ENCODE data around the gene SH3RF3.

The SH3RF3 gene

DNA sequence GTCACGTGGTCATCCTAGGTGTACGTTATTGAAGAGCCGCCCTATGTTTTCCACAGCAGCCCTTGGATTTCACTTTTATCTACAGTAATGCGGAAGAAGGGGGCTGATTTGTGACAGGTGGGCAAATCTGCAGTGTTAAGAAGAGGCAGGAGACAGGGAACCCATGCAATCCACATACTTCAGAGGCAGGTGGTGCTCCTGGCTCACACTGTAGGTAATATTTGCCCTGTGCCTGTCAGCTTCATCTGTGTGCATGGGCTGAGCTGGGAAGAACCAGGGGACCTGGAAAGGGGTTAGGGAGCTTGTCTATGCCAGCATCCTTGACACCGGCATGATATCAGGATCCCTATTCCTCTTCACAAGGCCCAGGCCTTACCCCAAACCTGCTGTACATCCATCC is 183.9 kb downstream of the SH3RF3 start:
- H3K4me1 Mint-ChIP-seq, result no peaks in the 10 kb centered on the region
- DNase-seq (ENCODE audit: low spot score in 2 of 2) (no peak), ATAC-seq (replicated peaks; ENCODE audit: extremely low read depth, poor library complexity, severe bottlenecking) (no peak)
- no peaks in the 10 kb centered on the region for H3K9me3 Mint-ChIP-seq
- H3K36me3 Mint-ChIP-seq (ENCODE audit: insufficient read depth), result no peaks in the 10 kb centered on the region
- no peak overlapping the region for H3K4me3 Mint-ChIP-seq
- no peak overlapping the region for H3K27ac Mint-ChIP-seq (ENCODE audit: low read depth)
- peaks cover 54% of the 10 kb centered on the region for H3K27me3 Mint-ChIP-seq

DNA sequence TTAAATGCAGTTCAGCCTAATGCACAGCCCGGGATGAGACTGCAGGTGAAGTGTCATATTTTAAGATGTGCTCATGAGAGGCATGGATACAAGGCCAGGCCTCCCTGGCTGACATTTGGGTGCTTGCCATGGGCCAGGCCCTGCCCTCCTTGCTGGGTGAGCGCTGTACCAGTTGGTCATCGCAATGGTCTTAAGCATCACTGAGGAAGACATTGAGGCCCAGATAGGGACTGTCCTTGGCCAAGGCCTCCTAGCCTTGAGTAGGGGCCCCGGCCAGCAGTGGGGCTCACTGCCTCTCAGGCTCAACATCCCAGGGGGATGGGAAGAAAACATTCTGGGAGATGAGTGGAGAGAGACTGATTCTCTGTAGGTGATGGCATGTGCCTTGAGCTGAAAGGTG is 184.3 kb downstream of the SH3RF3 start:
- no peak overlapping the region for H3K4me3 Mint-ChIP-seq
- H3K4me1 Mint-ChIP-seq, result no peaks in the 10 kb centered on the region
- ATAC-seq (replicated peaks; ENCODE audit: extremely low read depth, poor library complexity, severe bottlenecking) (no peak), DNase-seq (ENCODE audit: low spot score in 2 of 2) (no peak)
- H3K27ac Mint-ChIP-seq (ENCODE audit: low read depth), result no peak overlapping the region
- peaks cover 58% of the 10 kb centered on the region for H3K27me3 Mint-ChIP-seq
- H3K9me3 Mint-ChIP-seq, result no peaks in the 10 kb centered on the region
- no peaks in the 10 kb centered on the region for H3K36me3 Mint-ChIP-seq (ENCODE audit: insufficient read depth)

DNA sequence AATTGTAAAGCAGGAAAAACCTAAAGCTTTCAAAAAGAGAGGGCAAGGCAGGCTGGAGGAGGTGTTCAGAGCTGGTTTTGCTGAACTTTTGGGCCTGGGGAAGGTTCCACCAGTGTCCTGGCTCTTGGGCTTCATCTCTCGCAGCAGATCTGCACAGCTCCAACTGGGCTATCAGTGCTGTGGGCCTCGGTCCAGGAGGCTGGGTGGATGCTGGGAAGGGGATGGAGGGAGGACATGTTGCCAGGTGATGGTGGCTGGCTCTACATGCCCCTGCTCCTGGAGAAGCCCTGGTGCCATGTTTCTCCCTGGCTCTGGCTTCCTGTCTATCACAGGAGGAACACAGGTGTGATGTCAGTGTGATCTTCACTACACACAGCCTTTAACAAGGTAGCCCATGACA is 187.1 kb downstream of the SH3RF3 start:
- H3K27ac Mint-ChIP-seq (ENCODE audit: low read depth), result no peak overlapping the region
- no peaks in the 10 kb centered on the region for H3K9me3 Mint-ChIP-seq

DNA sequence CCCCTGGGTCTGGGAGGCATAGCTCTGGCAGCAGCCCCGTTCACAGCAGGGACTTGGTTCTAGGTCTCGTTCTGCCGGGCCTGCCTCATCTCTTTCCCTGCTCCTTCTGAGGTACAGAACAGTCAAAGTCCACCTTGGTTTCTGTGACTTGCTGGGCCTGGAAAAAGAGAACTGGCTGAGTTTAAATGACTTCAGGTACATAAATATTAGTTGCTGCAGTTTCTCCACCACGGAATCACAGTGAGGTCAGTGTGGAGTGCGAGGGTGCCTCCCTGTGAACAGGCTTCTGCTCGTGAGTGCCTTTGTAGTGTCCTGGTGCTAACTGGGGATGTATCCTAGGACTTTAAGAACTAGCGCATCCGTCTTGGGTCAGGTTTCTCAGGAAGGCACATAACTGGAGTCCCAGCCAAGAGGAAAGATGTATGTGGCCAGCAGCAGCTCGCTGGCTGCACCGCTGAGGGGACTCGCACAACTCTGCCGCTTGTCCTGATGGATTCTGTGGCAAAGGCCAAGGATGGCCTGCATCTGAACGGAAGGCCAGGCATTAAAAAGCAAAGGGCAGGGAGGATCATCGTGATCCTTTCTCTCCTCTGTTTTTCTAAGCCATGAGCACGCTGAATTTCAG is 188.6 kb downstream of the SH3RF3 start:
- Mint-ChIP-seq H3K4me1 (peaks cover 10% of the 10 kb centered on the region), H3K27me3 (peaks cover 79% of the 10 kb centered on the region), H3K4me3 (no peak overlapping the region), H3K27ac (ENCODE audit: low read depth) (no peak overlapping the region), H3K9me3 (no peaks in the 10 kb centered on the region), H3K36me3 (ENCODE audit: insufficient read depth) (peaks cover 3% of the 10 kb centered on the region)
- DNase-seq (ENCODE audit: low spot score in 2 of 2), result no peak
- no peak for ATAC-seq (replicated peaks; ENCODE audit: extremely low read depth, poor library complexity, severe bottlenecking)

More for the DNA sequence above, 187.1 kb downstream of the SH3RF3 start:
- H3K4me3 Mint-ChIP-seq, result no peak overlapping the region
- H3K36me3 Mint-ChIP-seq (ENCODE audit: insufficient read depth), result peaks cover 3% of the 10 kb centered on the region
- ATAC-seq (replicated peaks; ENCODE audit: extremely low read depth, poor library complexity, severe bottlenecking) (no peak), DNase-seq (ENCODE audit: low spot score in 2 of 2) (no peak)
- peaks cover 10% of the 10 kb centered on the region for H3K4me1 Mint-ChIP-seq
- peaks cover 80% of the 10 kb centered on the region for H3K27me3 Mint-ChIP-seq

DNA sequence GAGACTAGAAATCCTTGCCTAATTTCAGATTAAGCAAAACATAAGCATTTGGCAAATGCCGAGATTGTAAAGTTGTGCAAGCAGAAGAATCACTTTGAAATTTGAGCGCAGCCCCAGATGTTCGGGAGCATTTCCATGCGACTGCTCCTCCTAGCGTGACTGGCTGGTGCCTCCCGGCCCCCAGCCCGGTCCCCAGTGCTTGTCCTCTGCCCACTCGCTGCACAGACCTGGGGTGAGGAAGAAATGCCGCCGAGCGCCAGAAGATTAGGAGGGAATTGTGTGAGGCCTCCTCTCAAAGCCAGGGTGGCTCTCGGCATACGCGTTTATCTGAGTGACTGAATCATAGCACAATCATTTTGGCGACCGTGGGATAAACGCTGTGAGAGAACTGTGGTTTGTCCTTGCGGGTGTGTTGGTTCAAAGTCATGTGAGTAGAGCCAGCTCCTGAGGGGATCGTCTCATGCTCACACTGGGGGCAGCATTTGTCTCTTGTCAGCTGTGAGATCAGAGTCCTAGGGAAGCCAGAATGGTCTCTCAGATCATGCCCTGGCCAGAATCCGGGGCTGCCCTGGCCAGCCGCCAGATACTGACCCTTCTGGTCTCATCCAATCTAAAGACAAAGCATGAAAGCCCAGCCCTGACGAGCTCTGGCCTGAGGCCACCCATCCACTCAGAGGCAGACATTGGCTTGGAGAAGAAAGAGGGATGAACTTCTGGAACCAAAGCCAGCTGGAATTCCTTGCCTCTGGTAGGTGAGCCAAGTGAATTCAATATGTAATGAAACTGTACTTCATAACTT is 189.3 kb downstream of the SH3RF3 start:
- no peak overlapping the region for H3K27ac Mint-ChIP-seq (ENCODE audit: low read depth)
- peaks cover 10% of the 10 kb centered on the region for H3K4me1 Mint-ChIP-seq
- H3K4me3 Mint-ChIP-seq, result no peak overlapping the region
- H3K9me3 Mint-ChIP-seq, result no peaks in the 10 kb centered on the region
- ATAC-seq (replicated peaks; ENCODE audit: extremely low read depth, poor library complexity, severe bottlenecking), result no peak
- no peak for DNase-seq (ENCODE audit: low spot score in 2 of 2)
- peaks cover 71% of the 10 kb centered on the region for H3K27me3 Mint-ChIP-seq
- H3K36me3 Mint-ChIP-seq (ENCODE audit: insufficient read depth), result peaks cover 3% of the 10 kb centered on the region

DNA sequence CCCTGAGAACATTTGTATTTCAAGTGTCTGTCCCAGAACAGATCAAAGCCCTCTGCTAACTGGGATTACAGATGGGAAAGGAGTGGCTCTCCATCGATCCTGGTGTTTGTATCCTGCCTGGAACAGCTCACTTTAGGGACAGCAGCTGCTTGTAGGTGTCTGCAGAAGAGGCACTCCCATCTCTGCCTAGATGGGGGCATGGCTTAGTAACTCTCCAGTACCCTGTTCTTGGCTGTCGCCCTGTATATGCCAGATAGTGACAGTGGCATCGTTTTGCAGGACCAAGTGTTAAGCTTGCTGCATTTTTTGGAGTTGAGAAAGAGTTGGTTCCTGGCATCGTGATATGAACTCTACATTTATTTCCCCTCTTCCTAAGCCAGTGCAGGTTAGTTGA is 189.9 kb downstream of the SH3RF3 start:
- ATAC-seq (replicated peaks; ENCODE audit: extremely low read depth, poor library complexity, severe bottlenecking), result no peak
- H3K4me1 Mint-ChIP-seq, result peaks cover 10% of the 10 kb centered on the region
- H3K4me3 Mint-ChIP-seq, result no peak overlapping the region
- peaks cover 3% of the 10 kb centered on the region for H3K36me3 Mint-ChIP-seq (ENCODE audit: insufficient read depth)
- H3K27ac Mint-ChIP-seq (ENCODE audit: low read depth), result no peak overlapping the region
- H3K9me3 Mint-ChIP-seq, result no peaks in the 10 kb centered on the region
- no peak for DNase-seq (ENCODE audit: low spot score in 2 of 2)
- peaks cover 65% of the 10 kb centered on the region for H3K27me3 Mint-ChIP-seq

DNA sequence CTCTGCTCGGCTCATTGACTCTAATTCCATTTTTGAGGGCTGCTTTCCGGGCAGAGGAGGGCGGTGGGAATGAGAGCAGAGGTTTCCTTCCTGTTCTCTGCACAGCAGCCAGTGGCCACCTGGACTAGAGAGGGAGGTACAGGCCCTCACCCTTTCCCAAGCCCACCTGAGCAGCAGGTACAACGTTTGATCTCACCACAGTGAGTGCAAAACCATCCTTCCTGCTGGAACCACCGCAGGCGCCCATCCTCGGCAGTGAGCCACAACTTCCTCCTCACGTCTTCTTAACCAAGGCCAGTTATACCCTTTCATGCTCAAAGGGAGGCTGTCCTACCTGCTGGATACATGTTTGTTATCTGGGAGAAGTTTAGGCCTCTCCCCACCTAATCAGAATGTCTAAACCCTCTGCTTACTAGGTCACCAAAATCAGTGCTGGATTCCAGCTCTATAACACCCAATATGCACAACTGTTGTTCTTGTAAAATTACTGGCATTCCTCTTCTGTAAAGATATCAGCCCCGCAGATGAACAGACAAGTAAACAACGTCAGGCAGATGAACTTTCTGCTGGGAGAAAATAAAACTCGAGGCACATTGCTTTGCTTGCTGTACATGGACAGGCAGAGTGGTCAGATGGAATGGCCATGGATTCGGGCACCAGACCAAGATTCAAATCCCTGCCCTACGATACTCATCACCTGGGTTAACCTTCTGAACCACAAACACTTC is 191.4 kb downstream of the SH3RF3 start:
- H3K27ac Mint-ChIP-seq (ENCODE audit: low read depth), result no peak overlapping the region
- H3K4me3 Mint-ChIP-seq, result no peak overlapping the region
- no peaks in the 10 kb centered on the region for H3K9me3 Mint-ChIP-seq
- ATAC-seq (replicated peaks; ENCODE audit: extremely low read depth, poor library complexity, severe bottlenecking), result no peak
- no peak for DNase-seq (ENCODE audit: low spot score in 2 of 2)
- peaks cover 10% of the 10 kb centered on the region for H3K4me1 Mint-ChIP-seq
- H3K27me3 Mint-ChIP-seq, result peaks cover 60% of the 10 kb centered on the region
- H3K36me3 Mint-ChIP-seq (ENCODE audit: insufficient read depth), result peaks cover 3% of the 10 kb centered on the region

DNA sequence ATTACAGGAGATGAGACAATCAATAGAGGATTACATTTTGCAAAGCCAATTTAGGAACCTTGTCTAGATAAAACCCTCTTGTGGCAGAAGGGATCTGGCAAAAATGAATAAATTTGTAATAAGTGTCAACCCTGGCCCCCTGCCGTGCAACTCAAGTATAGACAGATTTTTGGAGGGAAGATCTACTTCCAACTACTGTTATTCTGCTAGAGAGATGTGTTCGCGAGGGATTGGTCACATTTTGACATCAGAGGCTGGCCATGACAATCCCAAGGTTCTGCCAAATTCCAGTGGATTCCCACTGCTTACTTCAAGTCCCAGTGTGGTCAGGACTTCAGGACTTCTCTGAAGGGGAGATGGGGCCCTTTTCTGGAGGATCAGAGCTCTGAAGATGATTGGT is 192.6 kb downstream of the SH3RF3 start:
- no peaks in the 10 kb centered on the region for H3K9me3 Mint-ChIP-seq
- peaks cover 3% of the 10 kb centered on the region for H3K36me3 Mint-ChIP-seq (ENCODE audit: insufficient read depth)
- ATAC-seq (replicated peaks; ENCODE audit: extremely low read depth, poor library complexity, severe bottlenecking), result no peak
- DNase-seq (ENCODE audit: low spot score in 2 of 2), result no peak
- no peak overlapping the region for H3K4me3 Mint-ChIP-seq
- no peak overlapping the region for H3K27ac Mint-ChIP-seq (ENCODE audit: low read depth)
- peaks cover 10% of the 10 kb centered on the region for H3K4me1 Mint-ChIP-seq
- peaks cover 60% of the 10 kb centered on the region for H3K27me3 Mint-ChIP-seq

DNA sequence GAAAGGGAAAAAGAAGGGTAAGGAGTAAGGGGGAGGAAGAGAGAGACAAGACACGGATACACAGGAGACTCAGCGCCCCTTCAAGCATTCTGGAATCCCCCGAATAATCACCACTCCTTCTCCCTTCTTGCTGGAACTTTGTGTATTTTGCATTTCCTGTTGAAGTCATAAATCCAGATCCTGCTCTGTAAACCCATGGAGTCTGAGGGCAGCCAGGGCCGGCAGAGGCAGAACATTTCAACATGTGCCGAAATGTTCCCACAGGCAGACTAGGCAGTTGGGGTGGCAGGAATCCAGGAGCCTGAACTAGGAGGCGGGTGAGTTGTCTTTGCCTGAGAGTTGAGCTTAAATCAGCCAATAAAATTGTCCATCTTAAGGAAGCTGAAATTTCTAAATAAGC is 193.1 kb downstream of the SH3RF3 start:
- no peak overlapping the region for H3K27ac Mint-ChIP-seq (ENCODE audit: low read depth)

DNA sequence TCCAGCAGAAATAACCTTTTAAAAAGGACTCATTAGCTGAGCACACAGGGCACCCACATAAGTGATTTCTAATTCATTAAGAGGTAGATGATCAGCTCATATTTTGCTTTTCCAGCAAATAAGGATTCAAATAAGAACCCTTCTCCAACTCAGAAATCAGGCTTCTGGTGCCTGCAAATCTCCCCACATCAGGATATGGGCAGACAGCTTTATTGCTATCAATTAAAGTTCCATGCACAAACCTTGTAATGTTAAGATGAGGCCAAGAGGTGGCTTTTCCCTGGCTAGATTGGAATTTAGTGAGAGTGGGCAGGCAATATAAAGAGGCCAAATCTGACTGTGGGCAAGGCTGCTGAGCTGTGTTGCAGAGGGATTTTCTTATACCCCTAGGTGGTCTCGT is 193.6 kb downstream of the SH3RF3 start:
- Mint-ChIP-seq H3K27me3 (peaks cover 49% of the 10 kb centered on the region), H3K36me3 (ENCODE audit: insufficient read depth) (peaks cover 3% of the 10 kb centered on the region), H3K4me3 (no peak overlapping the region), H3K27ac (ENCODE audit: low read depth) (no peak overlapping the region), H3K4me1 (peaks cover 10% of the 10 kb centered on the region), H3K9me3 (no peaks in the 10 kb centered on the region)
- DNase-seq (ENCODE audit: low spot score in 2 of 2) (no peak), ATAC-seq (replicated peaks; ENCODE audit: extremely low read depth, poor library complexity, severe bottlenecking) (no peak)

More for the DNA sequence above, 193.1 kb downstream of the SH3RF3 start:
- no peak for DNase-seq (ENCODE audit: low spot score in 2 of 2)
- Mint-ChIP-seq H3K4me1 (peaks cover 10% of the 10 kb centered on the region), H3K27me3 (peaks cover 54% of the 10 kb centered on the region), H3K4me3 (no peak overlapping the region), H3K36me3 (ENCODE audit: insufficient read depth) (peaks cover 3% of the 10 kb centered on the region), H3K9me3 (no peaks in the 10 kb centered on the region)
- no peak for ATAC-seq (replicated peaks; ENCODE audit: extremely low read depth, poor library complexity, severe bottlenecking)

DNA sequence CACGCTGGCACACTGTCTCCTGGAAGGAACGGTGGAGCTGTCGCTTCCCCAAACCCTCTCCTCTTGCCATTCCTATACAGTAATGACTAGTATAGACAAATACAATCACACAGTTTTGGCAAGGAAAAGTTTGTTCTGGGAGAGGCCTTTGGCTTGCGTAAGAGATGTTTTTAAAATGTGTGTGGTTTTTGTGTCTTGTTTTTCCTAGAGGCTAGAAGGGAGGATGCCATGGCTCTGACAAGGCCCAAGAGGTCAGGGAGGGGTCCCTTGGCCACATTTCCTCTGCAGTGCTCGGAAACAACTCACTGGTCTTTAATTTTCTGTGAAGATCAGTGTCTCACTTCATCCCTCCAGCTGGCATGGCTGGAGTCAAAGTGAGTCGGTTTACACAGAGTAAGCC is 195.9 kb downstream of the SH3RF3 start:
- Mint-ChIP-seq H3K27me3 (peaks cover 49% of the 10 kb centered on the region), H3K4me1 (peaks cover 8% of the 10 kb centered on the region), H3K9me3 (no peaks in the 10 kb centered on the region), H3K27ac (ENCODE audit: low read depth) (no peak overlapping the region), H3K36me3 (ENCODE audit: insufficient read depth) (peaks cover 3% of the 10 kb centered on the region), H3K4me3 (no peak overlapping the region)
- DNase-seq (ENCODE audit: low spot score in 2 of 2) (no peak), ATAC-seq (replicated peaks; ENCODE audit: extremely low read depth, poor library complexity, severe bottlenecking) (no peak)

DNA sequence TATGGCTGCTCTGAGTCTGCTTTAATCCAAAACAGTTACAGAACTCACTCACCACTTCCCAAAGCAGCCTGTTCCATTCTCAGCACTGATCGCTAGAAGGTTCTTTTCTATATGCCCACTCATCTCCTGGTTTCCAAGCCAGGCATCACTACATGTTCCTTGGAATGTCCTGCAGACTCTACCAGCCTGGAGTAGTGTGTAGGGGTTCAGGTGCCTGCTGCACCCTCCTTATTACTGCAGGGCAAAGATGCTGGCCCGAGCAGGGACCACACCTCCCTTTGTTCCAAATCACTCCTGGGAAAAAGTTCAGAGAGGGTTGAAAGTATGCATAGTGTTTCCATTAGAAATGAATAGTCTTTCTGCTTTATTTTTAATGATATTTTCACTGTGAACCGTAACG is 196.6 kb downstream of the SH3RF3 start:
- no peak overlapping the region for H3K4me3 Mint-ChIP-seq
- no peaks in the 10 kb centered on the region for H3K9me3 Mint-ChIP-seq
- no peak for DNase-seq (ENCODE audit: low spot score in 2 of 2)
- H3K4me1 Mint-ChIP-seq, result peaks cover under 1% of the 10 kb centered on the region
- no peaks in the 10 kb centered on the region for H3K36me3 Mint-ChIP-seq (ENCODE audit: insufficient read depth)
- H3K27me3 Mint-ChIP-seq, result peaks cover 42% of the 10 kb centered on the region
- no peak for ATAC-seq (replicated peaks; ENCODE audit: extremely low read depth, poor library complexity, severe bottlenecking)
- H3K27ac Mint-ChIP-seq (ENCODE audit: low read depth), result no peak overlapping the region

DNA sequence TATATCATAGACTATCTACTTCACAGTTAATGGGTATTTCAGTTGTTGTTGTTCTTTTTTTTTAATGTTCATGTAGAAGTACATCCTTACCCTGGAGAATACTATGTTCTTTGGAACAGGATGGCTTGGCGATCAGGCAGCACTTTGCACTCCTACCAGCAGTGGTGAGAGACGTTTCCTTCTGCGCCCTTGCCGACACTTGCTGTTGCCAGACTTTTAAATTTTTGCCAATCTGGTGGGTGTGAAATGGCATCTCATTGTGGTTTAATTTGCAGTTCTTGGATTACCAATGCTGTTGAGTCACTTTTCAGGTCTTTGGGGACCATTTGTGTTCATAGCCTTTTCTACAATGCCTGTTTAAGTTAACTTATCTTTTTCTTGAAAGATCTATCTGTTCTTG is 197.3 kb downstream of the SH3RF3 start:
- Mint-ChIP-seq H3K36me3 (ENCODE audit: insufficient read depth) (no peaks in the 10 kb centered on the region), H3K27me3 (peaks cover 35% of the 10 kb centered on the region), H3K4me1 (no peaks in the 10 kb centered on the region), H3K27ac (ENCODE audit: low read depth) (no peak overlapping the region), H3K4me3 (no peak overlapping the region), H3K9me3 (no peaks in the 10 kb centered on the region)
- ATAC-seq (replicated peaks; ENCODE audit: extremely low read depth, poor library complexity, severe bottlenecking), result no peak
- DNase-seq (ENCODE audit: low spot score in 2 of 2), result no peak
